ENCODE results near the gene IFI6.

- TF ChIP-seq ZNF274 (IDR thresholded peaks at IDR 0.05; ENCODE audit: low read depth, low read length) (no peak), YY1 (IDR thresholded peaks at IDR 0.05; ENCODE audit: insufficient read depth, insufficient read length) (no peak)
Observed at GRCh38 chr1:27652111-27652864, 19.7 kb downstream of the IFI6 start.

Data from NT2/D1 (cell line).